HEK293 (cell line): Measurements from ENCODE around the gene ZNF462.
A peak's percentile ranks its signal among the peaks of the same experiment; 100 is the strongest.

Experiments
- CTCF ChIA-PET: fragments of 350-600 bp; formaldehyde crosslinking; extraction: SDS; loops from one replicate; lab custom pipeline; 2021; ENCODE audit warnings: antibody characterized with exemption; lab: Yijun Ruan, JAX
- POLR2A ChIA-PET: fragments of 300-600 bp; formaldehyde crosslinking; extraction: SDS; loops from one replicate; lab custom pipeline; 2020; ENCODE audit warnings: antibody characterized with exemption, inconsistent platforms; lab: Yijun Ruan, JAX
- H3K27ac ChIP-seq: fragments of 200-500 bp; sonication (Bioruptor generic); 2 replicates; pipeline ENCODE4 v1.5.1; 2014; ENCODE audit warnings: low read depth, low read length, control low read depth, inconsistent platforms; ENCODE audit errors: extremely low read depth
- H3K36me3 ChIP-seq, 2 experiments: fragments of 200-500 bp in 1 of 2; sonication (Bioruptor generic) in 1 of 2; 1 replicate in 1 of 2; 2 replicates in 1 of 2; pipeline ENCODE4 v1.5.1; 2014 to 2017; ENCODE audit warnings: inconsistent platforms in 2 of 2, low read length in 2 of 2; ENCODE audit not compliant: control insufficient read depth in 2 of 2, insufficient read depth in 1 of 2
- H3K4me1 ChIP-seq: fragments of 200-500 bp; sonication (Bioruptor generic); 2 replicates; pipeline ENCODE4 v1.5.1; 2014; ENCODE audit warnings: mild to moderate bottlenecking, low read length, inconsistent platforms; ENCODE audit not compliant: control insufficient read depth, insufficient read depth
- H3K4me3 ChIP-seq: 2 replicates; pipeline ENCODE4 v1.5.1; 2011; ENCODE audit warnings: low read depth, mild to moderate bottlenecking, control low read depth, low read length, moderate library complexity
- H3K9me3 ChIP-seq: fragments of 200-500 bp; sonication (Bioruptor generic); 2 replicates; pipeline ENCODE4 v1.5.1; 2014; ENCODE audit warnings: low read depth, low read length, inconsistent platforms; ENCODE audit not compliant: control insufficient read depth, insufficient read depth
- FEZF1 ChIP-seq: fragments of 450-650 bp; formaldehyde crosslinking; IDR thresholded peaks from 2 replicates; pipeline ENCODE4 v1.5.1; 2016; ENCODE audit warnings: missing biosample characterization, missing genetic modification characterization
- GFI1B ChIP-seq: fragments of 450-650 bp; formaldehyde crosslinking; IDR thresholded peaks from 2 replicates; pipeline ENCODE4 v1.5.1; 2016; ENCODE audit warnings: missing biosample characterization, missing genetic modification characterization
- MZF1 ChIP-seq: fragments of 450-650 bp; formaldehyde crosslinking; IDR thresholded peaks from 2 replicates; pipeline ENCODE4 v1.5.1; 2017; ENCODE audit warnings: missing biosample characterization, missing genetic modification characterization, borderline replicate concordance
- SCRT1 ChIP-seq: fragments of 450-650 bp; formaldehyde crosslinking; IDR thresholded peaks from 2 replicates; pipeline ENCODE4 v1.5.1; 2016; ENCODE audit warnings: missing biosample characterization, missing genetic modification characterization, borderline replicate concordance
- SETDB1 ChIP-seq: IDR thresholded peaks from one replicate; pipeline ENCODE4 v1.6.1; 2017; ENCODE audit warnings: mild to moderate bottlenecking, low read length, moderate library complexity, mixed read lengths; ENCODE audit not compliant: insufficient read length
- SP7 ChIP-seq: fragments of 450-650 bp; formaldehyde crosslinking; IDR thresholded peaks from 2 replicates; pipeline ENCODE4 v1.5.1; 2016; ENCODE audit warnings: missing biosample characterization, missing genetic modification characterization
- ZBTB17 ChIP-seq: fragments of 450-650 bp; formaldehyde crosslinking; IDR thresholded peaks from 2 replicates; pipeline ENCODE4 v1.5.1; 2016; ENCODE audit warnings: missing biosample characterization, missing genetic modification characterization
- ZNF202 ChIP-seq: fragments of 450-650 bp; formaldehyde crosslinking; IDR thresholded peaks from 2 replicates; pipeline ENCODE4 v1.5.1; 2016; ENCODE audit warnings: missing biosample characterization, missing genetic modification characterization, borderline replicate concordance
- ZNF768 ChIP-seq: fragments of 450-650 bp; formaldehyde crosslinking; IDR thresholded peaks from 2 replicates; pipeline ENCODE4 v1.5.1; 2018; ENCODE audit warnings: missing biosample characterization, mild to moderate bottlenecking, missing genetic modification characterization
- ZNF776 ChIP-seq: fragments of 450-650 bp; formaldehyde crosslinking; IDR thresholded peaks from 2 replicates; pipeline ENCODE4 v1.5.0; 2017; ENCODE audit warnings: missing biosample characterization, missing genetic modification characterization, borderline replicate concordance
- ZNF777 ChIP-seq: fragments of 450-650 bp; formaldehyde crosslinking; IDR thresholded peaks from 2 replicates; pipeline ENCODE4 v1.5.1; 2017; ENCODE audit warnings: missing biosample characterization, missing genetic modification characterization, borderline replicate concordance
- ZNF837 ChIP-seq: fragments of 450-650 bp; formaldehyde crosslinking; IDR thresholded peaks from 2 replicates; pipeline ENCODE4 v1.5.1; 2016; ENCODE audit warnings: missing biosample characterization, missing genetic modification characterization
- ZSCAN16 ChIP-seq: fragments of 450-650 bp; formaldehyde crosslinking; IDR thresholded peaks from 2 replicates; pipeline ENCODE4 v1.5.1; 2016; ENCODE audit warnings: missing biosample characterization, missing genetic modification characterization
- TF ChIP-seq, protein P1 (sequence below): fragments of 450-650 bp; formaldehyde crosslinking; IDR thresholded peaks from 2 replicates; pipeline ENCODE4 v1.5.1; 2016; ENCODE audit warnings: missing biosample characterization, missing genetic modification characterization, low read depth
- TF ChIP-seq, protein P2 (sequence below): fragments of 450-650 bp; IDR thresholded peaks from 2 replicates; pipeline ENCODE4 v1.5.1; 2018; ENCODE audit warnings: missing biosample characterization, mild to moderate bottlenecking, missing genetic modification characterization
- TF ChIP-seq, protein P3 (sequence below): fragments of 450-650 bp; formaldehyde crosslinking; IDR thresholded peaks from 2 replicates; pipeline ENCODE4 v1.5.1; 2016; ENCODE audit warnings: missing biosample characterization, missing genetic modification characterization, low read depth

ZNF462 gene

DNA sequence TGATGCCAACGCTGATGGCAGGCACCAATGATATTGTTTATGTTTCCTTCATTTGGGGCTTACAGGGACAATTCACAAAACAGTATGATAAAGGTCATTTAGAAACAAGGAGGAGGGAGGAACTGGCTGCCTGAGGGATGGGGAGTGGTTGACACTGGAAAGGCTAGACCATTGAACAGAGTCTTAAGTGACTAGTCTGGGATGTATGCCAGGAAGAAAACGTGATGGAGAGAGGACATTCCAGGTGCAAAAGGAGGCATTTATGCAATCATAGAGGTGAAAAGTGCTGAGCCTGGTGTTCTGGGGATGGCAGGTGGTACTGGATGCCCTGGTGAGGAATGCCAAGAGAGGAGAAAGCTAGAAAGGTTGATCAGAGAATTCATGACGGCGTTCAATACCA is 153.4 kb downstream of the ZNF462 start (continued):
- TF ChIP-seq SETDB1, result no peak

DNA sequence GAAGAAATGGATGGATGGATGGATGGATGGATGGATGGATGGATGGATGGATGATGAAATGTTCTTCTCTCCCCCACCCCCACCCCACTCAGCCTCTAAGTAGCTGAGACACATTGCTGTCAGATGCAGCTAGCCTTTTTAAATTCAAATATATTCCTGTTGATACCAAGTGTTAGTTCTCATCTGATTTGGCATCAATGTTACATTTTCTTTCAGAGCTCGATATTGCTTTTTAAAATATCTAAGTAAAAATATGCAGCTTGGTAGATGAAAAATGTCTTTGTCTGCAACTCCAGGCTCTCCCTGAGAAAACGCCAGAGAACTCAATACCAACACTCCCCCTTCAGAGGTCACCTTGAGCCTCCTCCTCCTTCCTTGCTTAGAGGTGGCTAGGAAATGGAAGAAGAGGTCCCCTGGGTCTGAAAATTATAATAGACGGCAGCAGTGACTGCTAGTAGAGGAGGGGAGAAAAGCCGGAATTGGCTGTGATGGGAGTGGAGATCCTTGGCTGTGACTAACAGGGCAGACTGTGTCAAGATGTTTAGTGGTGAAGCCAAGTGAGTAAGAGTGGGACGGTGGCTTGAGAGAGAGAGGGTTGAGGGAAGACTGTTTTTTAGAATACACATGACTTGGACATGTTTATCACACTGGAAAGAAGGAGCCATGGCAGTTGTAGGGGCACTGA is 156.0 kb downstream of the ZNF462 start:
- H3K4me1 ChIP-seq, result no peaks in the 10 kb centered on the region
- TF ChIP-seq ZNF777 (no peak), ZBTB17 (no peak), SCRT1 (tag by site-specific recombination) (no peak)
- no peak overlapping the region for H3K27ac ChIP-seq
- no peaks in the 10 kb centered on the region for H3K36me3 ChIP-seq
- POLR2A ChIA-PET, result no interaction called here
- CTCF ChIA-PET, result interaction anchor here (1.2 kb wide), 1 partner anchor 123 kb away, joined by 4 read pairs; no protein-coding TSS in a partner anchor
- no peaks in the 10 kb centered on the region for H3K9me3 ChIP-seq
- no peak overlapping the region for H3K4me3 ChIP-seq

DNA sequence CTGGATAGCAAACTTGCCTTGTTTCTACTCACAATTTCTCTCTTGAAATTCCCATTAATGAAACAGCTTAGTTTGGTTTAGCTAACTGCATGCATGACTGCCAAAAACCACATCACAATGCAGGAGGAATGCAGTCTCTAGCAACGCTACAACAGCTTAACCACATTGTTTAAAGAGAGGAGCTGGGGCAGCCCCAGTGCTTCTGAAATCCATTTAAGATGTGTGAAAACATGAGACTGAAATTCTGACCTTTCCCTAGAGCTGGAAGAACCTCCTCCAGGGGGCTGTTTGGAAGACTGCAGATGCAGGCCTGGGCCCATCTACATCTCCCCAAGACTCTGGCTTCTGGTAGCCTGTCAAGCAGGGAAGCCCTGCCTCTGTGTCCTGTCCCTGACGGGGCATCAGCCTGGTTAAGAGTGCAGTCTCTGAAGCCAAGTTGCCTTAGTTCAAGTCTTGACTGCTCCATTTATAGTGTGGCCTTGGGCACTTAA is 157.1 kb downstream of the ZNF462 start:
- ChIA-PET CTCF (interaction anchor here (0.6 to 1.3 kb wide), 3 partner anchors 29 to 122 kb away, joined by 3 to 4 read pairs (median 3); no protein-coding TSS in a partner anchor), POLR2A (interaction anchor here (0.6 to 0.7 kb wide), 2 partner anchors 24 to 1326 kb away, joined by 3 read pairs; partner anchors contain the start of gene TMEM38B)
- no peaks in the 10 kb centered on the region for H3K9me3 ChIP-seq
- no peak for TF ChIP-seq ZNF202 (tag by site-specific recombination)
- no peak for TF ChIP-seq ZNF776 (tag by site-specific recombination)
- TF ChIP-seq, protein P1, sequence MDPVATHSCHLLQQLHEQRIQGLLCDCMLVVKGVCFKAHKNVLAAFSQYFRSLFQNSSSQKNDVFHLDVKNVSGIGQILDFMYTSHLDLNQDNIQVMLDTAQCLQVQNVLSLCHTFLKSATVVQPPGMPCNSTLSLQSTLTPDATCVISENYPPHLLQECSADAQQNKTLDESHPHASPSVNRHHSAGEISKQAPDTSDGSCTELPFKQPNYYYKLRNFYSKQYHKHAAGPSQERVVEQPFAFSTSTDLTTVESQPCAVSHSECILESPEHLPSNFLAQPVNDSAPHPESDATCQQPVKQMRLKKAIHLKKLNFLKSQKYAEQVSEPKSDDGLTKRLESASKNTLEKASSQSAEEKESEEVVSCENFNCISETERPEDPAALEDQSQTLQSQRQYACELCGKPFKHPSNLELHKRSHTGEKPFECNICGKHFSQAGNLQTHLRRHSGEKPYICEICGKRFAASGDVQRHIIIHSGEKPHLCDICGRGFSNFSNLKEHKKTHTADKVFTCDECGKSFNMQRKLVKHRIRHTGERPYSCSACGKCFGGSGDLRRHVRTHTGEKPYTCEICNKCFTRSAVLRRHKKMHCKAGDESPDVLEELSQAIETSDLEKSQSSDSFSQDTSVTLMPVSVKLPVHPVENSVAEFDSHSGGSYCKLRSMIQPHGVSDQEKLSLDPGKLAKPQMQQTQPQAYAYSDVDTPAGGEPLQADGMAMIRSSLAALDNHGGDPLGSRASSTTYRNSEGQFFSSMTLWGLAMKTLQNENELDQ, result no peak
- TF ChIP-seq ZSCAN16, result no peak
- no peak for TF ChIP-seq FEZF1 (tag by site-specific recombination)
- no peak for TF ChIP-seq ZNF768 (tag by site-specific recombination)
- TF ChIP-seq GFI1B (tag by site-specific recombination), result no peak
- no peak for TF ChIP-seq MZF1
- no peaks in the 10 kb centered on the region for H3K36me3 ChIP-seq
- no peak overlapping the region for H3K27ac ChIP-seq
- H3K4me1 ChIP-seq, result no peaks in the 10 kb centered on the region
- no peak overlapping the region for H3K4me3 ChIP-seq

DNA sequence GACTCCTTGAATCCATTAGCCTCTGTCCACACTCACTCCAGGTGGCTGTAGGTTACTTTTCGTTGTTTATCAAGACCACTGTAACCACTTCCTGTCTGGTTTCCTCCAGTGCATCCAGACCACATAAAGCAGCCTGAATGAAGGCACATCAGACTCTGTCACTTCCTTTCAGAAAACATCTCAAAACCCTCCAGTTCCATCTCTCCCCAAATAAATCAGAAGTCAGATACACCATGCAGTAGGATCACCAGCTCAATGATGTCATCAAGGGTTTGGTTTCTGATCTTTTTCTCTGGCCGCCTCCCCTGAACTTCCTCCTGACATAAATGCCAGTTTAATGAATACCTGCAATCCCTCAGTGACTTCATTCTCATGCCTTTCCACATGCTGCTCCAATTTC is 161.2 kb downstream of the ZNF462 start:
- Histone ChIP-seq H3K9me3 (no peaks in the 10 kb centered on the region), H3K36me3 (no peaks in the 10 kb centered on the region), H3K4me3 (no peak overlapping the region), H3K4me1 (no peaks in the 10 kb centered on the region), H3K27ac (no peak overlapping the region)
- ChIA-PET POLR2A (interaction anchor here (1.1 kb wide), 1 partner anchor 41 kb away, joined by 3 read pairs; no protein-coding TSS in a partner anchor), CTCF (interaction anchor here (0.7 kb wide), 1 partner anchor 98 kb away, joined by 3 read pairs; no protein-coding TSS in a partner anchor)
- TF ChIP-seq, protein P2, sequence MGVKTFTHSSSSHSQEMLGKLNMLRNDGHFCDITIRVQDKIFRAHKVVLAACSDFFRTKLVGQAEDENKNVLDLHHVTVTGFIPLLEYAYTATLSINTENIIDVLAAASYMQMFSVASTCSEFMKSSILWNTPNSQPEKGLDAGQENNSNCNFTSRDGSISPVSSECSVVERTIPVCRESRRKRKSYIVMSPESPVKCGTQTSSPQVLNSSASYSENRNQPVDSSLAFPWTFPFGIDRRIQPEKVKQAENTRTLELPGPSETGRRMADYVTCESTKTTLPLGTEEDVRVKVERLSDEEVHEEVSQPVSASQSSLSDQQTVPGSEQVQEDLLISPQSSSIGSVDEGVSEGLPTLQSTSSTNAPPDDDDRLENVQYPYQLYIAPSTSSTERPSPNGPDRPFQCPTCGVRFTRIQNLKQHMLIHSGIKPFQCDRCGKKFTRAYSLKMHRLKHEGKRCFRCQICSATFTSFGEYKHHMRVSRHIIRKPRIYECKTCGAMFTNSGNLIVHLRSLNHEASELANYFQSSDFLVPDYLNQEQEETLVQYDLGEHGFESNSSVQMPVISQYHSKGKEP (tag by site-specific recombination), result no peak
- TF ChIP-seq ZNF837 (tag by site-specific recombination), result no peak
- TF ChIP-seq SP7, result 0 out of 2 replicates have a peak, but pooled peaks have one; percentile 18
- TF ChIP-seq, protein P3, sequence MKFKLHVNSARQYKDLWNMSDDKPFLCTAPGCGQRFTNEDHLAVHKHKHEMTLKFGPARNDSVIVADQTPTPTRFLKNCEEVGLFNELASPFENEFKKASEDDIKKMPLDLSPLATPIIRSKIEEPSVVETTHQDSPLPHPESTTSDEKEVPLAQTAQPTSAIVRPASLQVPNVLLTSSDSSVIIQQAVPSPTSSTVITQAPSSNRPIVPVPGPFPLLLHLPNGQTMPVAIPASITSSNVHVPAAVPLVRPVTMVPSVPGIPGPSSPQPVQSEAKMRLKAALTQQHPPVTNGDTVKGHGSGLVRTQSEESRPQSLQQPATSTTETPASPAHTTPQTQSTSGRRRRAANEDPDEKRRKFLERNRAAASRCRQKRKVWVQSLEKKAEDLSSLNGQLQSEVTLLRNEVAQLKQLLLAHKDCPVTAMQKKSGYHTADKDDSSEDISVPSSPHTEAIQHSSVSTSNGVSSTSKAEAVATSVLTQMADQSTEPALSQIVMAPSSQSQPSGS (tag by site-specific recombination), result peak; percentile 17; the same call in 1 of the 2 replicates
